Measurements from ENCODE around the gene MAD1L1.

Gene MAD1L1

DNA sequence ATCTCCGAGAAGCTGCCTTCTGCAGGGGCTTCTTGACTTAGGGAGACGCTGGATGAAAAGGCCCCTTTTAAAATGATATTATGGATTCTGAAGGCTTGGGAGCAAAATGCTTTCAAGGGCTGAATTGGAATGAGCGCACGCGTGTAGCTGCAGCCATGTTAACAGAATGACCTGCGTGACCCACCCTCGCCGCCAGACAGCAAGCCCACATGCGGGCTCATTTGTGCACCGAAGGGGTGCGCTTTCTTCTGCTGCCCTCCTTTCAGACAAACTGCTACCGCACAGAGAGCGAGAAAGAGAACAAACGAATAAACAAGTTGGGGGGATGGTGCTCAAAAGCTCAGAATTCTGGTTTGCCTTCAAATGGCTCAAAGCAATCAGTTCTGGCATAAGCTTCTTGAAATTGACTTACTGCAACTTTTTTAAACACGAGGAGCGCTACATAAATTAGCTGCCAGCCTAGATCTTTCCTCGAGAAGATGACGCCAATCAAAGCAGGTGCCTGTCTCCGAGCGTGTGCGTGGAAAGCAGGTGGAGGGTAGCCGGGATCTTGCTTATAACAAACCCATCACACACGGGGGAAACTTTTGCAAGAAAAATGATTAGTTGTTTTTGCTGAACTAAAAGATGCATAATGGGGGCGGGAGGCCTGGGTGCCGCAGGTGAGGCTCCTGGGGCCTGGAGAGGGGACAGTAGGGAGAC is 268.4 kb downstream of the MAD1L1 start:
- TF ChIP-seq, protein P1, sequence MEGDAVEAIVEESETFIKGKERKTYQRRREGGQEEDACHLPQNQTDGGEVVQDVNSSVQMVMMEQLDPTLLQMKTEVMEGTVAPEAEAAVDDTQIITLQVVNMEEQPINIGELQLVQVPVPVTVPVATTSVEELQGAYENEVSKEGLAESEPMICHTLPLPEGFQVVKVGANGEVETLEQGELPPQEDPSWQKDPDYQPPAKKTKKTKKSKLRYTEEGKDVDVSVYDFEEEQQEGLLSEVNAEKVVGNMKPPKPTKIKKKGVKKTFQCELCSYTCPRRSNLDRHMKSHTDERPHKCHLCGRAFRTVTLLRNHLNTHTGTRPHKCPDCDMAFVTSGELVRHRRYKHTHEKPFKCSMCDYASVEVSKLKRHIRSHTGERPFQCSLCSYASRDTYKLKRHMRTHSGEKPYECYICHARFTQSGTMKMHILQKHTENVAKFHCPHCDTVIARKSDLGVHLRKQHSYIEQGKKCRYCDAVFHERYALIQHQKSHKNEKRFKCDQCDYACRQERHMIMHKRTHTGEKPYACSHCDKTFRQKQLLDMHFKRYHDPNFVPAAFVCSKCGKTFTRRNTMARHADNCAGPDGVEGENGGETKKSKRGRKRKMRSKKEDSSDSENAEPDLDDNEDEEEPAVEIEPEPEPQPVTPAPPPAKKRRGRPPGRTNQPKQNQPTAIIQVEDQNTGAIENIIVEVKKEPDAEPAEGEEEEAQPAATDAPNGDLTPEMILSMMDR (conservative IDR thresholded peaks at IDR 0.05; ENCODE audit: low read depth): no peak
- ChIA-PET POLR2A (ENCODE audit: low non-redundant PET) (no interaction called here), CTCF (no interaction called here)
- no peak overlapping the region for H3K27ac ChIP-seq
- no peak for DNase-seq (ENCODE audit: low spot score)

DNA sequence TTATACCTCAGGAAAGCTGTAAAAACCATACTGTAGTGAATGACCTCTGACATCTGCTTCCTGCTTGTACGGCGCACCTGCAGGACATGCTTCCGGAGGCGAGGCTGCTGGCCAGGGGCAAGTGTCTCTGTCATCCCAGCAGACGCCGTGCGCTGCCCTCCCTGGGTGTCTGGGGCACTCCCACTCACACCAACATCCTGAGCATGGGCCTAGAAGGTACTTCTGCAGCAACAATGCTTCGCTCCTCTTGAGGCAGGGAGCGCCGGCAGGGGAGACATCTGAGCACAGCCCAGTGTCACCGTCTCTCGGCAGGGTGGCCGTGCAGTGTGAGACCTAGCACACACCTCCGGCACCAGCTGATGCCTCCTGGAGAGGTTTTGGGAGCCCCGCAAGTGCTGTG is 269.2 kb downstream of the MAD1L1 start:
- TF ChIP-seq, protein P1 (conservative IDR thresholded peaks at IDR 0.05; ENCODE audit: low read depth): no peak
- CTCF ChIA-PET: no interaction called here
- no peak for DNase-seq (ENCODE audit: low spot score)
- H3K27ac ChIP-seq: no peak overlapping the region
- POLR2A ChIA-PET (ENCODE audit: low non-redundant PET): no interaction called here

DNA sequence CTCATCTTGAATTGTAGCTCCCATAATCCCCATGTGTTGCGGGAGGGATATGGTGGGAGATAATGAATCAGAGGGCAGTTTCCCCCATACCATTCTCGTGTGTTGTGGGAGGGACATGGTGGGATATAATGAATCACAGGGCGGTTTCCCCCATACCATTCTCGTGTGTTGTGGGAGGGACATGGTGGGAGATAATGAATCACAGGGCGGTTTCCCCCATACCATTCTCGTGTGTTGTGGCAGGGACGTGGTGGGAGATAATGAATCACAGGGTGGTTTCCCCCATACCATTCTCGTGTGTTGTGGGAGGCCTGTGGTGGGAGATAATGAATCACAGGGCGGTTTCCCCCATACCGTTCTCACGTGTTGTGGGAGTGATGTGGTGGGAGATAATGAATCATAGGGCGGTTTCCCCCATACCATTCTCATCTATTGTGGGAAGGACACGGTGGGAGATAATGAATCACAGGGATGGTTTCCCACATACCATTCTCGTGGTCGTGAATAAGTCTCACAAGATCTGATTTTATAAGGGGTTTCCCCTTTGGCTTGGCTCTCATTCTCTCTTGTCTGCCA is 271.0 kb downstream of the MAD1L1 start:
- TF ChIP-seq, protein P1 (conservative IDR thresholded peaks at IDR 0.05; ENCODE audit: low read depth): no peak
- ChIA-PET POLR2A (ENCODE audit: low non-redundant PET) (no interaction called here), CTCF (interaction anchor here (0.6 to 0.7 kb wide), 2 partner anchors 28 to 84 kb away, joined by 5 to 8 read pairs; no protein-coding TSS in a partner anchor)
- H3K27ac ChIP-seq: no peak overlapping the region
- peak; percentile 26 for DNase-seq (ENCODE audit: low spot score)

DNA sequence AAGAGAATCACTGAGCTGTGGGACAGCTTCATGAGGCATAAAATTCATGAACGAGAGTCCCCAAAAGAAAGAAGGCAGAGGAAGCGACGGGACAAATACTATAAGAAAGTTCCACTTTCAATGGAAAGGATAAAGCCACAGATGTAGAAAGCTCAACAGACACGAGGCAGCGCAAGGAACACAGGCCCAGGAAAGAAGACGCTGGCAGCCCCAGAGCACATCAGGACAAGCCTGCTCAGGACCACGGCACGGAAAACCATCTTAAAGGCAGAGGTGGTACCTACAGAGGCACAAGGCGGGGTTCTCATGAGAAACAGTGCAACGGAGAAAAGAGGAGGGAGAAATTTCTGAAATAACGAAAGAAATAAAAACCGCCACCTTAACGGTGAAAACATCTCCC is 273.4 kb downstream of the MAD1L1 start:
- TF ChIP-seq, protein P1 (conservative IDR thresholded peaks at IDR 0.05; ENCODE audit: low read depth): no peak
- POLR2A ChIA-PET (ENCODE audit: low non-redundant PET): no interaction called here
- no peak overlapping the region for H3K27ac ChIP-seq
- no peak for DNase-seq (ENCODE audit: low spot score)
- CTCF ChIA-PET: interaction anchor here (0.6 kb wide), 1 partner anchor 185 kb away, joined by 5 read pairs; no protein-coding TSS in a partner anchor

DNA sequence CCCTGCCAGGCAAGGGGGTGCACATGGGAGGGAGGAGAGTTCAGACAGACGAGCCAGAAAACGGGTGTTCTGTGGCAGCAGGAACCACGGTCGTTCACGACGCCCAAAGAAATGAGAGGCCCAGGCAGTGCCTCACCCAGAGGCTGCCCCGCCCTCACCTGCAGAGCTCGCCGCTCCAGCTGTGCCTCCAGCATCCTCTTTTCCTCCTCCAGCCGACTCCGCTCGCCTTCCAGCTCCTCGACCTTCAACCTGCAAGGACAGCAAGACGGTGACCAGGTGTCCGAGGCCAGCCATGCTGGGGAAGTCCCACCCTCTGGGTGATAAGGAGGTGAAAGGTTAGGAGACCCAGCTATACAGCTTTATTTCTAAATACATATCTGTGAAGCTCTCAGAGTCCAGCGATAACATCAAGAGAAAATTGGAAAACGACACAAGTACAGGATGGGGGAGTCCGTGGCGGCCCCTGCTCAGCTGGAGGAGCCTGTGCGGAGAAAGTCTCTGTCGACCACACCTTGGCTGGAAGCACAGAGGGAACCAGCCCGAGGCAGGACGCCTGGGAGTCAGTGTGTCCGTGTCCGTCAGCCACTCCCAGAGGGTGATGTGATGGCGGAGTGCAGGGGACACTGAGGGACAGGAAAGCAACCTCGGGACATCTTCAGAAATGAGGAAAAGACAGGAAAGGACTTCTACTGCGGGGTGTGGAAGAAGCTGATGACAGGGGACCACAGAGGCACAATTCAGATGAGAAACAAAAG is 275.1 kb downstream of the MAD1L1 start:
- DNase-seq (ENCODE audit: low spot score): no peak
- POLR2A ChIA-PET (ENCODE audit: low non-redundant PET): no interaction called here
- TF ChIP-seq, protein P1 (conservative IDR thresholded peaks at IDR 0.05; ENCODE audit: low read depth): no peak
- H3K27ac ChIP-seq: no peak overlapping the region
- CTCF ChIA-PET: interaction anchor here (0.6 kb wide), 1 partner anchor 318 kb away, joined by 3 read pairs; no protein-coding TSS in a partner anchor

DNA sequence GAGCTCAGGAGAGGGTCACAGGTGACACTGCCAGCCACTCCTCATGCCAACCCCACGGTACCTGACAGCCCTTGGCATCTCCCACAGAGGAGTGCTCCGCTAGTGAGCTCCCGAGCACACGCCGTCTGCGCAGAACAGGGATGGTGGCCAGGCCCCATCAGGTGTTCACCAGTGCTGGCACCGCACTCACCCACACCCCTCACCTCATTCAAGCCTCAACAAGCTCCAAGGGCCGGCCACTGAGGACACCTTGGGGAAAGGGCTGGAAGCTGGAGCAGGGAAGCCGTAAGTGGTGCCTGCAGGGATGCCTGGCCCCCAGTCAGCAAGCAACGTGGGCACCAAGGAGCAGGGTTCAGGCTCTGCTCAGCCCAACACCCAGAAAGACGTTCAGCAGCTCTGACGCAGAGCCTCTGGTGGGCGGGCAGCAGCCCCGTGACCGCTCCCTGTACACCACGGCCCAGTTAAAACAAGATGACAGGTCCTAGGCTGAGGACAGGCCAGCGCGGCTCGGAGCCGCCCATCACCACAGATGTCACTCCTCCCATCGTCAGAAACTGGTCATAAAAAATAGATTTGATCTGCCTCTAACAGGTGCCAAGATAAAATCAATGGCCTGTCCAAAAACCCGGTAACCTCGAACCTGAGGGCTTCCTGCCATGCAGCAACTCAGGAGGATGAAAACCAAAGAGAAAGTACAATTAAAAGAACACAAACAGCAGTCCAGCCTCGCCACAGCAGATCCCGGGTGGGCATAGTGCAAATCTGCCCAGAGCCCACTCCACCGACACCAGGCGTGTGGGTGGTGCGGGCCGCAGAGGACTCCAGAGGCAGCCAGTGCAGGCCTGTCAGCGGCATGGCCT is 275.9 kb downstream of the MAD1L1 start:
- ChIA-PET CTCF (interaction anchor here (0.6 kb wide), 1 partner anchor 317 kb away, joined by 3 read pairs; no protein-coding TSS in a partner anchor), POLR2A (ENCODE audit: low non-redundant PET) (no interaction called here)
- TF ChIP-seq, protein P1 (conservative IDR thresholded peaks at IDR 0.05; ENCODE audit: low read depth): no peak
- no peak overlapping the region for H3K27ac ChIP-seq
- DNase-seq (ENCODE audit: low spot score): no peak

Data from RWPE1 (cell line).